HG03342 (cell line): ENCODE measurements around the gene GUCA1A.
A peak's percentile ranks its signal among the peaks of the same experiment; 100 is the strongest.
"Not testable (repeated sequence)": the region's sequence is repeated elsewhere in the genome, so short reads cannot be mapped to it uniquely, and the experiment has no call there.

Source experiments
- ATAC-seq: cut with Tn5 transposase; IDR thresholded peaks from one replicate; pipeline ENCODE4 v1.9.1; 2021; ENCODE audit warnings: mild to moderate bottlenecking, moderate library complexity; ENCODE audit not compliant: unreplicated experiment

The GUCA1A gene

DNA sequence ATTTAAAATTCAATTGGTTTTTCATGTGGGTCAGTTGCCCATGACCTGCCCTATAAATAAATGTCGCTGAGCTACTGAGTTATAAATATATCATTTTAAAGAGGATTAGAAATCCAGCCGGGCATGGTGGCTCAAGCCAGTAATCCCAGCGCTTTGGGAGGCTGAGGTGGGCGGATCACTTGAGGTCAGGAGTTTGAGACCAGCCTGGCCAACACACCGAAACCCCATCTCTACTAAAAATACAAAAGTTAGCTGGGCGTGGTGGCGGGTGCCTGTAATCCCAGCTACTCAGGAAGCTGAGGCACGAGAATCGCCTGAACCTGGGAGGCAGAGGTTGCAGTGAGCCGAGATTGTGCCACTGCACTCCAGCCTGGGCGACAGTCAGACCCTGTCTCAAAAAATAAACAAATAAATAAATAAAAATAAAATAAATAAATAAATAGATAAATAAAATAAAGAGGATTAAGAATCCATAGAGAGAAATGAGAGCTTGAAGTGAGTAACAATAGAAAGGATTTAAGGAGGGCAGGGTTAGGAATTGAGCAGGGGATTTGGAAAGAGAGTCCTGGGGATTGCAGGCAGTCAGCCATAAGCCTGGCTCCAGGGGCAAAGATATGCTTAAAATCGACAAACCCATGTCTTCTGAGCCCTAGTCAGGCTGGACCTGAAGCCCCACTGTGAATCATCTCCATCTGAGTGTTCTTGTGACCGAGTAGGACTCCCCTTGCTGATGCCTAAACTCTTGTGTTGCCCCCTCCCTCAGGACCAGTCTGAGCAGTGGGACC, 29.2 kb downstream of the GUCA1A start:
- not testable (repeated sequence) for ATAC-seq

DNA sequence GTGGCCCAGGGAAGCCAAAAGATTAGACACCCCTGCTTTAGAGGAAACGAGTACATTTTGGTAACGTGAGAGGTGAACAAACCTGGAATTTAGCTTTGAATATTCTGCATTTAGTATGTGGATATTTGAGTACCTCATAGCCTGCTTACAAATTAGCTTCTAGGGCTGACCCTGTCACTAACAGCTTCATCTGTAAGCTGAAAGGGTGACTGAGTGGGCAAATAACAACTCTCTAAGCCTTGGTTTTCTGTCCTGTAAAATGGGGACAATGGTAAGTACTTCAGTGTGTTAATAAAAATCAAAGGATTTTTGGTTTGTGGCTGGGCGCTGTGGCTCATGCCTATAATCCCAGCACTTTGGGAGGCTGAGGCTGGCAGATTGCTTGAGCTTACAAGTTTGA, 30.0 kb downstream of the GUCA1A start:
- no peak for ATAC-seq

DNA sequence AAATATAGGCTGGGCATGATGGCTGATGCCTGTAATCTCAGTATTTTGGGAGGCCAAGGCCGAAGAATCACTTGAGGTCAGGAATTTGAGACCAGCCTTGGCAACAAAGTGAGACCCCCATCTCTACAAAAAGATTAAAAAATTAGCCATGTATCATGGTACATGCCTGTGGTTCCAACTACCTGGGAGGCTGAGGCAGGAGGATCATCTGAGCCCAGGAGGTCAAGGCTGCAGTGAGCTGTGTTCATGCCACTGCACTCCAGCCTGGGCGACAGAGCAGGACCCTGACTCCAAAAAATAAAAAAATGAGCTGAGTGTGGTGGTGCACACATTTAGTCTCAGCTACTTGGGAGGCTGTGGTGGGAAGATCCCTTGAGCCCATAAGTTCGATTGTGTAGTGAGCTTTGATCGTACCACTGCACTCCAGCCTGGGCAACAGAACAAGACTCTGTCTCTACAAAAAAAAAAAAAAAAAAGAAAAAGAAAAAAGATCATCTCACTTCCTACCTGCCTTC, 31.7 kb downstream of the GUCA1A start:
- no peak for ATAC-seq

- ATAC-seq, result not testable (repeated sequence)
Measured at GRCh38 chr6:42207559-42207958, 34.4 kb downstream of the GUCA1A start.

DNA sequence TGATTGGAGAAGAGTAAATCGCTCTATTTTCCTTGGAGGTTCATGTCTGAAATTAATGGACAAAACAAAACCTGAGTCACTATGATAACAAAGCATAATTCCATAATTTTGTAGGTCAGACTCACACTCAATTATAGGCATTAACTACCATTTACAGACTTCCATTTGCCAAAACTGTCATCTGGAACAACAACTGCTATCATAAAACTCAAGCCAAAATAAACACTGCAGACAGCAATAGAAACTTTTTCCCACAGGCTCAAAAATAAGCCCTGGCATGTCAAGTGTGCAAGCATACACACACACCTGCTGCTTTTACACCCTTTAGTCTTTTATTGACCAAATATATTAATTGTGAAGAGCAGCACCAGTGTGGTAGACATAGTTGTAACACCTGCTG, 37.4 kb downstream of the GUCA1A start:
- no peak for ATAC-seq

DNA sequence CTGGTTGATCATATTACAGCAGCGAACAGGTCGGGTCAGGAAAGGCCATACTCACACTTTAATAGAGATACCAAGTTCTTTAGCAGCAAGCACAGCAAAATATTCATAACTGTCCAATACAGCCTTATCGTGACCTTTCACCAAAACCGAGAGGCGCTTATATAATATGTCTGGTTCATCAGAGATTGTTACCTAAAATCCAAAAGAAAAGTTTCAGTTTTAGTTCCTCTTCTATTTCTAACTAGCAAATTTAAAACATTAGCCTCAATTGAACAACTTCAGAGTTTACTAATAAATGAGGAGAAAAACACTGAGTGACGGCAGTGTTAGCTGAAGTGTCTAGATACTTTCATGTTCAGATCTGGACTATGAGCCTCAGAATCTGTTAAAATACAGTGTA, 38.6 kb downstream of the GUCA1A start:
- ATAC-seq, result no peak

GRCh38 chr6:42212442-42212841, 39.3 kb downstream of the GUCA1A start:
- no peak for ATAC-seq

GRCh38 chr6:42216495-42216894, 43.3 kb downstream of the GUCA1A start:
- ATAC-seq, result not testable (repeated sequence)

- ATAC-seq, result no peak
Measured at GRCh38 chr6:42217157-42217518, 44.0 kb downstream of the GUCA1A start.

DNA sequence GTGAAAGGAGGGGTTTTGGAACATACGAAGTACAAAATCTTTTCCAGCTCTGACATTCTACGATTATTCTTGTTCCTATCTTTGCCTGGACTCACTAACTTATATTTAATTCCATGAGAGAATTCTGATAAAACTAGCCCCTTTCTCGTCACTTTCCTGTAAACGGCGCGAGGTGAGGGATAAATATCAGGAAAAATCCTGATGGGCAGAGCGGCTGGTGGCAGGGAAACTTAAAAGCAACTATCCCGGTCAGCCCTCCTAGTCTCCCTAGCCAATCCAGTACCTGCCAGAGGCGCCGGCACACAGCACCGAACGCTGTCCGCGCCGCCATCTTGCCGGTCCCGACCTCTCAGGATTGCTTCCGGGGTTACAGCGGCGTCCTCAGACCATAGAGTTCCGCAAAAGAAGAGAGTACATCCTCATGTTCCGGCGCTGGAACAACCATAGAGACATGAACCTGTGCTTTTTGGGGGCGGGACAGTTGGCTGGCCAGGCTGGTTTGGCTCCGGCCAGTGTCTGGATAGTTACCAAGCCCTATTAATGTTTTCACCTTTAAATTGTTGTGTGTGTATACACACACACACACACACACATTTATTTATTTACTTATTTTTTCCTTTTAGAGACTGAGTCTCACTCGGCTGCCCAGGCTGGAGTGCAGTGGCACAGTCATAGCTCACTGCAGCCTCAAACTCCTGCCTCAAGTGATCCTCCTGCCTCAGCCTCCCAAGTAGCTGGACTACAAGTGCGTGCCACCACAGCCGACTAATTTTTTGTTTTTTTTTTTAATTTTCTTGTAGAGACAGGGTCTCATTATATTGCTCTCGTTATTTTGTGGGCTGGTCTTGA, 44.6 kb downstream of the GUCA1A start, which contains the start of gene MRPS10:
Gene MRPS10 (minus strand): TSS at position 343 of the 849 bp plus-strand sequence. CDS start 12 bp downstream, at position 331.
- ATAC-seq, result peak; percentile 91

DNA sequence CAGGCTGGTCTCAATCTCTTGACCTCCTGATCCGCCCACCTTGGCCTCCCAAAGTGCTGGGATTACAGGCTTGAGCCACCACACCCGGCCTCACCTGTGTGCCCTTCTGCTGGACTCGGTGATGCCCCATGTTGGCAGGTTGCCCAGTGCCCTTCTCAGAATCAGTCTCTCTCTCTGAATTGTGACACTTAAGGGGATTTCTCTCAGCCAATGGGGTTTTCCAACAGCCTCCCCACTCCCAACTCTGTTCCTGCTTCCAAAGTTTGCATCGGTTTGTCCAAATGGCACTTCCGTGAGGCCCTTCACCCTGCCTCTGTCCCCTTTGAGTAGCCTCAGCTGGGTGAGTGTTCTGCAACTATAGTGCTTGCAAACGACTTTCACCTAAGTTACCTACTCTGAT, 47.6 kb downstream of the GUCA1A start:
- ATAC-seq, result no peak

DNA sequence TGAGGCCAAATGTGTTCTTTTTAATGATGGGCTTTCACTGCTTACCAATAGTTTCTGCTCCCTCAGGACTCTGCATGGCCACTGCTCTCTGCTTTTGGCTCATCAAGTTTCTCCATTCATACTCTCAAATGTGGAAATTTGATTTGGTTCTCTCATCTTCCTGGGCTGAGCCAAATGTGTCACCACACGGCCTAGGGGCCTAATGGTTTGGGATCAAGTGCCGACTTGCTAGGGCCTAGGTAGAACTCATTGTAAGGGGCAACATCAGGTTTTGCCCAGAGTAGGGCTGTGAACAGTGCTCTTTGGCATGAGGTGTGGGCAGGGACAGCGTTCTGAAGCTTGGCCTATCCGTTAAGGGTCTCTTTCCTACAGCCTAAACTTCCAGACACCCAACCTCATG, 48.4 kb downstream of the GUCA1A start:
- no peak for ATAC-seq

DNA sequence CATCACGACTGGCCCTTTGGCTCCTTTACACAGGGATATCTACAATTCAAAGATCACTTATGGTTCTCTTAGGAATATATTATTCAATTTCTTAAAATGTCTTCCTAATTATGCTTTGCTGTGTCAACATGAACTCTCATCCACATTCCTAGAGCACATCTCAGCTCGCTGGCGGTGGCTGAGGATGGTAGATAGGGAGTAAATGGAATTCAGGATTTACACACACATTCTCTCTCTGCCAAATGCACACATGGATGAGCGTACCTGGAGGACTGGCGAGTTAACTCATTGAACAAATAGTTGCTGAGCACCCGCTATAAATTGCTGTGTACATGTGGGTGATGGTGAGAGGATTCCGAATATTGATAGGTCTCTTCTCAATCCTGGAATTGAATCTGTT, 49.3 kb downstream of the GUCA1A start:
- no peak for ATAC-seq

DNA sequence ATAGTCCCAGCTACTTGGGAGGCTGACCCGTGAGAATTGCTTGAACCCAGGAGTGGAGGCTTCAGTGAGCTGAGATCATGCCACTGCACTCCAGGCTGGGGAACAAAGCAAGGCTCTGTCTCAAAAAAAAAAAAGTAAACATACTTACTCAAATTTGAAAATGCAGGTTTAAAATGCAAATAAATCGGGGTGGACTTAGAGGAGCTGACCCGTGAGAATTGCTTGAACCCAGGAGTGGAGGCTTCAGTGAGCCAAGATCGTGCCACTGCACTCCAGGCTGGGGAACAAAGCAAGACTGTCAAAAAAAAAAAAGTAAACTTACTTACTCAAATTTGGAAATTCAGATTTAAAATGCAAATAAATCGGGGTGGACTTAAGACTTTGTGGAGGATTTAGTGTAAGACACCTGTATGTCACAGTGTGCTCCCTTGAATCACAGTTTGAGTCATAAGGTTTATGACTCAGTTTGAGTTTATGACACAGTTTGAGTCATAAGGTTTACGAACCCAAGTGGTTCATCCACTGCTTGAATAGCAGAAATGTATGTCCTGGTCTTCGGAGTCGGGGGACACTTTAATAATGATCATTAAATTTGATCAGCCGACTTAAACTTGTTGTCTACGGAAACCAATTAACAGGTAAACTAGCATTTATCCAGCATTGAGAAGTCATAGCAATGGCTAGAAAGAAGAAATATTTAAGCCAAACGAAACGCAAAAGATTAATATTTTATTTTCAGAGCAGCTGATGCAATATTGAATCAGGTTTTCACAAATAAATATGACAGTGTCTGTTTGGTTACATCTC, 51.3 kb downstream of the GUCA1A start:
- ATAC-seq, result peak; percentile 90

- no peak for ATAC-seq
Measured at GRCh38 chr6:42225029-42225339, 51.8 kb downstream of the GUCA1A start.

DNA sequence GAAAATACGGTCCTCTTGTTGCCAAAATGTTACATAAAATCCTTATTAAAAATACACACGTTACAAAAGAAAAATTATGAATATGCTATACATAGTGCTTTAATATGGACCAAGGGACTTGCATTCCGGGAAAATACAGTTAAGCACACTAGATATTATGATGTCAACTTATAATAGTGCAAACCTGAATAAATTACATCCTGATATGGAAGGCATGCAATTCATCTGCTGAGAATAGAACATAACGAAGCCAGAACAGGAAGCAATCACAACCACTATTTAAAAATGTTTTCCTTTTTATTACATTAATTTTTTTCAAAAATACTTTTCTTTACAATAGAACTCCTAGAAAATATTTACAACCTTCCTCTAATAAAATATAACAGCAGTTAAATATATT, 52.3 kb downstream of the GUCA1A start:
- ATAC-seq, result no peak

- no peak for ATAC-seq
Measured at GRCh38 chr6:42226161-42226611, 53.0 kb downstream of the GUCA1A start.

- no peak for ATAC-seq
Measured at GRCh38 chr6:42226645-42227143, 53.5 kb downstream of the GUCA1A start.

- ATAC-seq, result no peak
Measured at GRCh38 chr6:42227173-42227850, 54.1 kb downstream of the GUCA1A start.

- no peak for ATAC-seq
Measured at GRCh38 chr6:42228305-42228704, 55.1 kb downstream of the GUCA1A start.
